A172 (cell line): ENCODE results near the gene BGN. TPM values are rescaled to one million over a fixed set of nuclear protein-coding genes. Genes with fewer than 3 reads are reported as not detected.

Experiments
- DNase-seq: peaks from one replicate; pipeline ENCODE4 v3.0.0-alpha.2; 2015; ENCODE audit warnings: low spot score
- total RNA-seq: library from RNA; depleted of rRNA; stranded (reverse); fragments of >200 nt; shearing (Covaris generic); gene quantifications from 2 replicates; pipeline ENCODE4 v1.2.3, GENCODE V29; 2014

The BGN gene
- total RNA-seq, 1 experiment from 2014 or later = not detected

DNA sequence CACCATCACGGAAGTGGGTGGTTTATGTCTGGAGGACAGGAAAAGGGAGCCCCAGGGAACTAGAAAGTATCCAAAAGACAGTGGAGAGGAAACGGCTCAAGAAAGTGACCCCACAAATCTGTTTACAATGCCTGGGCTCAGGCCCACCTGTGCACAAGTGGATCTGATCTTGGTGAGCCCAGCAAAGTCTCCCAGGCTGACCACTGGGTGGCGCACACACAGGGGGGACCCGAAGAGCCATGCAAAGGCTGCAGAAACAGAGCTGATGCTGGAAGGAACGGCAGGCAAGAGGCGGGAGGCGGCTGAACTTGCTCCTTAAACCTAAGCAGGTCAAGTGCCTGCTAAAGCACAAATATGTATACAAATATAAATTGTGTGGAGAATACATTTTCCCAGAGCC is 34.0 kb upstream of the BGN start:
- DNase-seq = peak; percentile 40

DNA sequence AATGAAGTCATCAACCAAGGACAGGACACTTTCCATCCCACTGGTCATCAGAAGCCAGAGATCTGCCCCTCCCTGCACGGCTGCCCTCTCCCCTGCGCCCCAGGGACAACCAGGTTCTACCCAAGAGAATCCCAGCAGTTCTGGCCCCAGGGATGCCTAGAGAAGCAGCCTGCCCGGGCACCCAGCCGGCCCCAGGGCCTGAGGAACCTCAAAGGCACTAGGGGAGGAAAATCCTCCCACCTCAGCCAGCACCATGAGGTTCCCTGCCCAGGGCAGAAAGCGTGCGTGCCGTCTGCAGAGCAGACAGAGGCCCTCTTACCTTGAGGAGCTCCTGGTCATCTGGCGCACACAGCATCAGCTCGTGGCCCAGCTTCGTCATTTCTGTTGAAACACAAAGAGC is 32.5 kb upstream of the BGN start:
- no peak for DNase-seq

DNA sequence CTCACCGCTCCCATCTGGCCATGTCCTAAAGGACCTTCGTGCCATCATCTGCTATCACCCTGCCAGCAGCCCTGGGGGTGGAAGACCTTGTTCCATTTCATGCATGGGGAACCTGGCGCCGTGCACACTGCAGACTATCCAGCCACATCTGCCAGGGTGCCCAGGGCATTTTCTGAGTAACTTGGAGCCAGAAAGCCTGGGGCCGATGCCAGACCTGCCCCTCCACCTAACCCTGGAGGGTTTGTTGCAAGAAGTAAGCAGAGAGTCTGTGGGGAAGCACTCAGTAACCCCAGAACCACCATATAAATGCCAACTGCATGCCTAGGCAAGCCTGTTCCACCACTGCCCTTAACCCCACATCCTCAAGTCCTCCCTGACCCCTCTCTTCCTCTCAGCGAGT is 31.7 kb upstream of the BGN start:
- no peak for DNase-seq

DNA sequence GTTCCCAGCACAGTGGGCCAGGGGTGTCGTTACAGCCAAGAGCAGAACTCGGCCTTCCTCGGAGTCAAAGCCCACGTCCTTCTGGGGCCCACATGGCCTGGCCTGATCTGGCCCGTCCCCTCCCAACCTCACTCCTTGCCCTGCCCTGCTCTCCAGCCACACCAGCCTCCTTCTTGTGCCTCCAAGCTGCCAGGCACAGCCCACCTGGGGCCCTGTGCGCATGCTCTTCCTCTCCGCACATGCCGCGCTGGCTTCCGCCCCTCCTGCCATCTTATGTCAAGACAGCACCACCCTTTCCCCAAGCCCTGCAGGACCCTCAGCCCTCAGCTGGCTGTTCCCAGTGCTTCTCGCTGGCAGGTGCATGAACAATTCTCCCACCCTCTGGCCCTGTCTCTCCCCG is 31.2 kb upstream of the BGN start:
- no peak for DNase-seq

DNA sequence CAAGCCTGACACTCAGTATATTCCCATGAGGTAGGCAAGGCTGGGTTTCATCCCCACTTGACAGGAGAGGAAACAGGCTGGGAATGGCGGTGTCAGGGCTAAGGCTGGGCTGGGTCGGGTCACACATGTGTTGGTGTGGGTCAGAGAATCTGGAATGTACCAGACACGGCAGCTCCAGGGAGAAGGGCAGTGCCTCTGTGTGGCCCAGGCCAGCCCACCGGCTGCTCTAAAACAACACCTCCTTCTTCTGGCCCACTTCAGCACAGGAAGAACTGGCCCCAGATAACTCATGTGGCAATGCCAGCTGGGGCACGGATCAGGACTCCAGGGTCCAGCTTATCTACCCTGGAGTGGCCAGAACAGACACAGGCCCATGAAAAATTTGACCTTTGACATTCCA is 30.7 kb upstream of the BGN start:
- no peak for DNase-seq

DNA sequence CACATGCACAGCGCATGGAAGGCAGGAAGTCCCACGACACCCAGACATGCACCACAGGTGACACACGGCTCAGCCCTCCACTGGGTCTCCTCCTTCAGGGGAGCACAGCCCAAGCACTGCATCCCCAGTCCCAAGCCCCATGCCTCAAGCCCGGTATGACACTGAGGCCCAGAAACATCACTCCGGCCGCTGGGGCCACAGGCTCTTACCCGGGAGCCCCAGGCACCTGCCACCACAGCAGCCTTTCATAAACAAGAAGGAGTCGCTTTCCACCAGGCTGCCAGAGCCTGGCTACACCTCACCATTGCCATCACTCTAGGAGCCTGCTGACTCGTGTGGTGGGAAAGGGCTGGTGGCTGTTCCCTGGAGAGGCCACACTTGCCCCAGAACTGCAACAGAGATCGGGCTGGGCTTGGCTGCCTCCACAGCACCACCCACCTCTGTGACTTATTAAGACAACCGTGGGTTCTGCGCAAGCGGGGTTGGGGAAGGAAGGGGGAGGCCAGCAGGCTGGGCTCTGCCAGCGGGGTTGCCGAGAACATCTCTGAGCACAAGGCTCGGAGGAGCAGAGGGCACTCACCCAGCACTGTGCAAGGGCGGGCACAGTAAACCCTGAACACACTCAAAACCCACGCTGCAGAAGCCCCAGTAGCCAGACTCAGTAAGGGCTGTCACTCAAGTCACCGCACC is 28.9 kb upstream of the BGN start:
- no peak for DNase-seq

DNA sequence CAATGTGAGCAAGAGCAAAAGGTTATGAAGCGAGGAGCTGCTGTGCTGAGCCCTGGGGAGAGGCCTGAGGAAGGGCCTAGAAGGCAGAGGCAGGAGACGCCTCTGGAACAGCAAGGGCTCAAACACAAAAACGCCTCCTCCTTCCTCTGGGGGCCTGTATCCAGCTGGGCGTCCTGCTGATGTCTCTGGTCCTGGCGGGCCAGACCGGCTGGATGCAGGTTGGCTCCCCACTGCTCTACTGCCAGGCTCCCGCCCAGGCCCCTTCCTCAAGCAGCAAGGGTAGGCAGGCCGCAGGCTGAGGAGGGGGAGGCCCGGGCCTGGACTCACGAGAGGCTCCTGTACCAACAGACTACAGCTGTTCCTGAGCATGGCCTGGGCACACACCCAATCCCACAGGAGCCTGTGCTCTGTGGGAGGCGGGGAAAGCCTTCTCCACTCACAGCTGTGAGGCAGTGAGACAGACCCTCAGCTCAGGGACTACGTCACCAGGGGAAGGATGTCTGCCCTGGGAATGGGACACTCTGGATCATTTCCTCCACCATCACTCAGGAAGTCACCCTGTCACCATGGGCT is 26.7 kb upstream of the BGN start:
- DNase-seq = no peak

DNA sequence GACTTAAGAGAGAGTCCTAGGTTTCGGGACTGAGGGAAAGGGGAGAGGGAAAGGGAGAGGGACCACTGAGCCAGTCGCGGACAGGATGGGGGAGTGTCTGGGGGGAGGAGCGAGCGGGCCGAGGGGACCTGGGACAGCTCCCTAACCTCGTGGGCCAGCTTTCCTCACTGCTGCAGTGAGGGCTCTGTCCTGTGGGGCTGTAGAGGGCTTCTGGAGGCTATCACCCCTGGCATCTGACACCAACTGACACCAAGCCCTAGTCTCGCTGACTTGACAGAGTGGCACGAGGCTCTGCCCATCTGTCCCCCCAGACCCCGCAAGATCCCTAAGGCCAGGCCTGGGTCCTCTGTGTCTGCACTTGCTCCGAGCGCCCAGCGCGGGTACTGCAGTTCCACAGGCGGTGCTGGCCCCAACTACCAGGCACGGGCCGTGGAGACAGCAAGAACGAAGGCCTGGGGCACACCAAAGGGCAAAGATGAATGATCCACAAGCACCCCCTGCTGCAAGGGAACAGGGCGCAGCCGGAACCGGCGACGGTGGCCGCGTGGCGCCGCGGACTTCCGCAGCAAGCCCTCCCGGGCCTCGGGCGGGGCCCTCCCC is 24.9 kb upstream of the BGN start:
- peak; percentile 32 for DNase-seq

DNA sequence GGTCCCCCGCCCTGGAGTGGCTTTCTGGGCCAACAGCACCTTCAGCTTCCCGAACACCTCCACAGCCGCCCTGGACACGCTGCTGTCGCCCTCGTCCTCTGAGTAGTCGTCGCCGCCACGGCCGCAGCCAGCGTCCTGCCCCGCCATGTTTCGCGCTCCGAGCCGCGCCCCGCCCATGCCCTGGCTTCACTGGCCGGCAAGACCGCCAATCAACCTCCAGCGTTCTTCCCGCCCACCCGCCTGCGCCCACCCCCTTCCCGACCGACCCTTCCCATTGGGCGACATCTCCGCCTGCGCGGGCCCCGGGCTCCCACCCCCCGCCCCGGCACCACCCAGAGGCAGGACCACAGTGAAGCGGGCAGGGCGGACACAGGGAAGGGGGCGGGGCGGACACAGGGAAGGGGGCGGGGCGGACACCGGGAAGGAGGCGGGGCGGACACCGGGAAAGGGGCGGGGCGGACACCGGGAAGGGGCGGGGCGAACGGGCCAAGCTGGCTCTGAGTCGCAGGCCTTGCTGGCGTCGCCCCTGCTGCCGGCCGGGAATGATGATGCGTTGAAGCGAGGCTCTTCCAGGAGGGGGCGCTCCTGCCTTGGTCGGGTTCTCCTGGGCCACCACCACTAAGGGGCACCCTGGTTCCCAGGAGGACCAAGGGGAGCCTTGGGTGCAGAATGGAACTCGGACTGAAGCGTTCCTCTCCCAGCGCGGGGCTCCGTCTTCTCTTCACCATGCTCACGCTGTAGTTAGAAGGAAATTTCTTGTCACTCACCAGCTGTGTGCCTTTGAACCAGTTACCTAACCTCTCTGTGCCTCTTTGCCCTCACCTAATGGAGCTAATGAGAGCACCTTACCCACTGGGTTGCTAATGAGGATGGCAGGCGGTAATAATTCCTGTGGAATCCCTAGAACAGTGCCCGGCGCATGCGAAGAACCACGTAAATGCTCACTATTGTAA is 24.1 kb upstream of the BGN start, which contains the start of gene HAUS7:
HAUS7 (minus strand) TSS at position 166 of the 953 bp plus-strand sequence; CDS start at position 147, 19 bp downstream.
- DNase-seq = peak; percentile 88

DNA sequence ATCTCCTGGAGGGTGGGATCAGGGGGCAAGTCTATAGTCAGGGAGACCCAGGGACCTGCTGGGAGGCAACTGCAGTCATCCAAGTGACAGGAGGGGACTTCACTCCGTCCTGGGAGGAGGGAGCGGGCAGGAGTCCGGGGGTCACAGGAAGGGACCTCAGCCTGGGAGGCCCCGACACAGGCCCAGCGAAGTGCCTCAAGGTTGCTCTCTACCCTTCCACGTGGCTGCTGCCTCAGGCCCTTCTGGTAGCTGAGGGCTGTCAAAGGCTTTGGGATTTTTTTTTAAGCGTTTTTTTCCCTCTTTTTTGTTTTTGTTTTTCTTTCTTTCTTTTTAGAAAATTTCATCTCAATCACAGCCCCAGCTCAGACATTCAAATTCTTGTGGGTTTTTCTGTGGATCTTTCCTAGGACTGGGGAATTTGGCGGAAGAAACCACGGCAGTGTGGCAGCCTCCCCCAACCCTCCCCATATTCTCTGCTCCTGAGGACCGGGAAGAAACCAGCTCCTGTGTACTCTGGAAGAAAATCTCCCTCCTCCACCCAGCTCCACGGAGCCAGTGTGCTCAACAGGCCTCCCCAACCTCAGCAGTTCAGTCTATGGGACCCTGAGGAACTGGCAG is 23.0 kb upstream of the BGN start:
- no peak for DNase-seq

DNA sequence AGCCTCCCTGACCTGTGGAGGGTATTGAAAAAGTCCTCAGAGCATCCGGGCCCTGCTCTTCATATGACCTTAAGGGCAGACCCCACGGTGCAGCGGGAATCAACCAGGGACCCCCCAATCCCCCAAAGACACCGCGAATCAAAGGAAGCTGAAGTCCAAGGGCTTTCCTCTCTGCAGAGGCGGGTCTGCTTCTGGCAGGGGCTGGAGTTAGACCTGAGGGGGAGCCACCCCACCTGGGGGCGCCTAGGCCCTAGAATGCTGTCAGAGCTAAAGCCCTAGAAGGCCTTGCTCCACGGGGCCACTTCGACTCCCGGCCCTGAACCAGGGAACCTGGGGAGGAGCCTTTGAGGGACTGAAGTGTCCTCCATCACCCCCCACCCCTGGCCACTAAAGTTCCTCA is 21.7 kb upstream of the BGN start:
- no peak for DNase-seq

DNA sequence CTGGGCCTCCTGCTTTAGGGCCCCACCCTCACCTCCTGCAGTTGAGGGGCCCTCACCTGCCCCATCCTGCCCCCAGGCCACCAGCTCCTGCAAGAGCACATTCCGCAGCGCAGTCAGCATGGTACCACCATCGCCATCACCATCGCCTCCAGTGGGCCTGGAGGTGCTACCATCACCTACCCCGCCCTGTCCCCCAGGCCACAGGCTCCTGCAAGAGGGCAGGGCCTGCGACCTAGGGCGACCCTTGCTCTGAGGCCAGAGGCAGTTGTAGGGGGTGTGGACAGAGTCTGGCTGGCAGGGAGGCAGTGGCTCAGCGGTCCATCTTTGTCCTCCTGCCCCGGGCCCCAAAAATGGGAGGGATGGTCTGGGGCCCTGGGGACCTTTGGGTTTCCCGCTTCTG is 20.5 kb upstream of the BGN start:
- no peak for DNase-seq

DNA sequence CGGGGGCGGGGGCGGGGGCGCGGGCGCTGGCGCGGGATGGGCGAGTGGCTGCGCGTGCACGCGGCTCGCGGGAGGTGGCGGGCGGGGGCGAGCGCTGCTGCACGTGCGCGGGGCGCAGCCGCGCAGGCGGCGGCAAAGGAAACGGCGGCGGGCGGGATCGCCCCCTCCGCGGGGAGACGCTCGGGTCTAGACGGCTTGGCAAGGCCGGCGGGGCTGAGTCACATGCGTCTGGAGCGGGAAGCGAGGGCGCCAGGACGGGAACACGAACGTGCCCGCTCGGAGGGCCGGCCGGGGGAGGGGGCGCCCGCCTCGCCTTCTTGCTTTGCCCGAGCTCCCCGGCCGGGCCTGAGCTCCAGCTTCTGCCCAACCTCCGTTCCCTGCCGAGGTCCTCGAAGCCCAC is 20.1 kb upstream of the BGN start:
- DNase-seq = no peak

DNA sequence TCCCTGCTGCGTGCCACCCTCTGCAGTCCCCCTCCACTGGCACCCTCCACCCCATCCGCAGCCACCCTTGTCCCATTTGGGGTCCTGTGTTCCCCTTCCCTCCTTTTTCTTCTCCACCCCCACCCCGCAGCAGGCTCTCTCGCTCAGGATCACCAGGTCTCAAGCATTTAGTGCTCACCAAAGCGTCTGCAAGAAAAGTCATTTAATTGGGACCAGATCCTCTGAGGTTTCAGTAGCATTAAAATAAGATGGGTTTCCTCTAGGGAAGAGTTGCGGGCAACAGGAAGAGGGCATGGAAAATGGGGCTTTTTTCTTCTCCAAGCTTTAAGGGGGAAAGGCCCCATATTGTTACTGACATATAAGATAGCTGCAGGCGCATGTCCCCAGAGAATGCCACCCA is 19.5 kb upstream of the BGN start:
- no peak for DNase-seq

DNA sequence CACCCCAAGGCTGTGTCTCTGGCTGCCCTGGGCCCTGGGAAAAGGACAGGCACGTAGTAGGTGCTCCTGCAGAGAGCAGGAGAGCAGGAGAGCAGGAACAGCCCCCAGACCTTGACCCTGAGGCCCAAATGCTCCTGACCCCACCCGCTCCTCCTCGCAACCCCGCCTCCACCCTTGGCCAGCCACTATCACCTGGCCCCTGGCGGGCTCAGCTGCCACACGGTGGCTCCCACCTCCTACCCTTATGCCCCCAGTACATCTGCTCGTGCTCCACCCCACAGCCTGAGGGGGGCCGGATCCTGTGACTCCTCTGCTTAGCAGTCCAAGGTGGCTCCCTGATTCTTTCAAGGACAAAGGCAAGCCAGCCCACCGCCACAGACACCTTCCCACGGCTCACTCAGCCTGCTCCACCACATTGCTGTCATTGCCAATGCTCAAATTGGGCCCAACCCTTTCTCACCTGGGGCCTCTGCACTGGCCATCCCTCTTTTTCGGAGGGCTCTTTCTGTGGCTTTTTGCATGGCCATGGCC is 19.0 kb upstream of the BGN start:
- no peak for DNase-seq

DNA sequence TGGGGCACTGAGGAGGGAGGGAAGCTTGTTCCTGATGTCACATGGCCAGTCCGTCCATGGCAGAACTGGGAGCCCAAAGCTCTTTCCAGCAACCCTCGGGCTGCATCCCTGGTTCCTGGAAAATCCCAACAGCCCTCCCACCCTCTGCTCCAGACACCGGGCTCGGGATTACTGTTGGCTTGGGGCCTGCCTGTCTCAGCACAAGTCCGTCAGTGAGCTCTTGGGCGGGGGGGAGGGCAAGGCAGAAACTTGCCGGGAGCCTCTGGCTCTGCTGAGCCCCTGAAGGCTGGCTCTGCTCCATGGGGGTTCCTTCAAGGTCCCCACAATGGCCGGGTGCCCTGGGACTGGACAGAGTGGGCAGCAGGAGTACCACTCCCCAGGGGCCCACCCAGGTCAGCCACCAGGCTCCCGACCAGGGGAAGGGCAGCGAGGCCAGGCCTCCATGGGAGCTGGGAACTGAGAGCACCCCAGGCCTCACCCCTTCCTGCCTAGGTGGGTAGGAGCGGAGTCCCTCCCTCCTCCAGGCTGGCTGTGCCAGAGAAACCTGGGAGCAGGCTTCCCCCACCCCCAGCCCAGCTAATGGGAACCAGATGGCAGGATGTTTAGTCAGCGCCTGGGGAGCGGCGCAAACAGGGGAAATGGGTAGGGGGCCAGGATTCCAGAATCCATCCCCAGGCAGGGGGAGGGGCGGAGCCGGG is 18.0 kb upstream of the BGN start:
- peak; percentile 70 for DNase-seq

DNA sequence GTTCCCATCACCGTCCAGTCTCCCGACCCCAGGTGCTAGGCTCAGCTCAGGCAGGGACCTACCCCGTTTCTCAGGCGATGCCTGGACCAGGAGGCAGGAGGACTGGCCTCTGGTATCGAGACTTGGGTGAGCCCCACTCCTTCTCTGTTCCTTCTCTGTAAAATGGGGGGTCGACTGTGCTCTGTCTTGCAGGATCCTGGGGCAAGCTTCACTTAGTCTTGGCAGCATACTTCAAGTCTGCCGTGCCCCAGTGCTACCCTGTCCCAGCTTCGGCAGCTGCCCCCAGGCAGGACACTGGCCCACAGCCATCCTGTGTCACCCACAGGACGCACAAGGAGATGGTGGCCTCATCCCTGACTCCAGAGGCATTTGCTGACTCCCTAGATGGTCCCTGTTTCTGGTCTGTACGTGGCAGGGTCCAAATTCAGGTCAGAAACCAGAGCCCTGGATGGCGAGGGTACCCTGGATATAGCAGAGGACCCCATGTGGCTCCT is 17.4 kb upstream of the BGN start:
- no peak for DNase-seq

DNA sequence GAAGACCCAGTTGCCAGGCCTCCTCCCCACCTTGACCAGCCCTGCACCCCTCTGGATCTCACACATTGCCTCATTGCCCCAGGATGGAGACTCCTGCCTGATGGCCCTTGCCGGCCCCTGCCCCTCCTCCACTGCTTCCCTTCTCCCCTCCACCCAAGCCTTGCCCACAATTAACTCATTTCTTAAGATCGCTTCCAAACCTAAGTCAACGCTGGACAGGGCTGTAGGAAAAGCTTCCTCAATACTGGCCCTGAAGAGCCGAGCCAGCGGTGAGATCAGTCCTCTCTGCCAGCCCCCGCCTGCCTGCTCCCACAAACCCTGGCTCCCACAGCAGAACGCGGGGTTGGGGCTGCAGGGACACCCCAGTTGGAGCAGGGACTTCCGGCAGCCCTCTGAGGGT is 16.9 kb upstream of the BGN start:
- no peak for DNase-seq

DNA sequence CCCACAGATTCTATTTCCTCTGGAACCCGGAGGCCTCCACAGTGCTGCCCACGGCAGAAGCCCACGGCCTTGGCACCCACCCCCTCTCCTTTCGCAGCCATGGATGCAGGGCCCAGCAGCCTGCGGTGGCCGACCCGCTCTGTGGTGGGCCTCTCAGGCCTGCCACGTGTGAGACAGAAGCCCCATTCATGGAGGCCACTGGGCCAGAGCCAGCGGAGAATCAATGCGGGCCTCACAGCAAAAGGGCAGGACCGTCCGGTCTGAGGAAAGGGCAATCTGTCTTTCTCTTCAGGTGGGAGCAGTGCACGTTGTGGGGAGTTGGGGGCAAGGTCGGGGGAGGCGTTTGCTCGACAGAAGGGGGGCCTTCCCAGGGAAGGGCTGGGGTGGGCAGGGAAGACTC is 16.0 kb upstream of the BGN start:
- DNase-seq = no peak

DNA sequence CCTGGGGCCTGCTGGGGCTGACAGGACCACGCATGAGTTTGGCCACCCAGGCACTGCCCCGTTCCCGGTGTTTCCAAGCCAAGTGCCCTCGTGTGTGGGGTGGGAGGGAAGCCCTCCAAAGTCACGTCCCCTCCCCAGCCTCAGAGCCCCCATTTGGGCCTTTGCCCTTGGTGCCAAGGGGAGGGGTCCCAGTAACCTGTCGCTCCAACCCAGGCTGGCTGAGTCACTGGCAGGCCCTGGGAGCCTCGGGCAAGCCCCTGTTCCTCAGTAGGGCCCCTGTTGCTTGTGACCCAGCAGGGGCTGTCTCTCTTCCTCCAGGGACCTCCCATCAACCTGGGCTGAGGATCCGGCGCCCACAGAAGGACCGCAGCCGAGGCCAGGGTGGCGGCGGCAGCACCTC is 13.7 kb upstream of the BGN start:
- DNase-seq = no peak
